ENCODE measurements around the gene RAB12.

DNA sequence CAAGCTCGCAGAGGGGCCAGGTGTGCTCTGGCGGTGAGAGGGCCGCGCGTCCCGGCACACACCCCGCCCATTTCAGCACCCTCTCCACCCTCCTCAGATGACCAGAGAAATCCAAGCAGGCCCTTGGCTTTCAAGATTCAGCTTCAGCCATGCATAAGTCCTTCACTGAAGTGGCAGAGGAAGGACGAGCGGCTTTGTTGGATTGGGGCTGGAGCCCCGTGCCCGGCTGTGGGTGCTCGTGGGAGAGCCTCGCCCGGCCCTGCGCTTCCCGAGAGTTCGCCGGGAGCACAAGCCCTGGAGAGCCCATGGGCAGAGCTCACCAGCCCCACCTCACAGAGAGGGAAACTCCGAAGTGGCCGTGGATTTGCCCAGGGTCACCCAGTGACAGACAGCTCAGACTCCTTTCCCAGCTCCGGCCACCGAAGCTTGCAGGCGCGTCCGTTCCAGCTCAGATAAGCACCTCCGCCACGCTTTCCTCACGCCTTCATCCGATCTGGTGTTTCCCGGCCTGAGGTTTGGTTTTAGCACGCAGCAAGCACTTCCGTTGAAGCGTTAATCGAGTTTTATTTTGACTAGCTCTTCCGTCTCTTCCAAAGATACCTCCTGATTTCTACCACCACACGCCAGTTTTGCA is 50.5 kb downstream of the RAB12 start:
- no peak for TF ChIP-seq SIN3A (IDR thresholded peaks at IDR 0.05; ENCODE audit: low read depth)
- TF ChIP-seq EGR1 (IDR thresholded peaks at IDR 0.05; ENCODE audit: low read depth): no peak
- TF ChIP-seq, protein P1, sequence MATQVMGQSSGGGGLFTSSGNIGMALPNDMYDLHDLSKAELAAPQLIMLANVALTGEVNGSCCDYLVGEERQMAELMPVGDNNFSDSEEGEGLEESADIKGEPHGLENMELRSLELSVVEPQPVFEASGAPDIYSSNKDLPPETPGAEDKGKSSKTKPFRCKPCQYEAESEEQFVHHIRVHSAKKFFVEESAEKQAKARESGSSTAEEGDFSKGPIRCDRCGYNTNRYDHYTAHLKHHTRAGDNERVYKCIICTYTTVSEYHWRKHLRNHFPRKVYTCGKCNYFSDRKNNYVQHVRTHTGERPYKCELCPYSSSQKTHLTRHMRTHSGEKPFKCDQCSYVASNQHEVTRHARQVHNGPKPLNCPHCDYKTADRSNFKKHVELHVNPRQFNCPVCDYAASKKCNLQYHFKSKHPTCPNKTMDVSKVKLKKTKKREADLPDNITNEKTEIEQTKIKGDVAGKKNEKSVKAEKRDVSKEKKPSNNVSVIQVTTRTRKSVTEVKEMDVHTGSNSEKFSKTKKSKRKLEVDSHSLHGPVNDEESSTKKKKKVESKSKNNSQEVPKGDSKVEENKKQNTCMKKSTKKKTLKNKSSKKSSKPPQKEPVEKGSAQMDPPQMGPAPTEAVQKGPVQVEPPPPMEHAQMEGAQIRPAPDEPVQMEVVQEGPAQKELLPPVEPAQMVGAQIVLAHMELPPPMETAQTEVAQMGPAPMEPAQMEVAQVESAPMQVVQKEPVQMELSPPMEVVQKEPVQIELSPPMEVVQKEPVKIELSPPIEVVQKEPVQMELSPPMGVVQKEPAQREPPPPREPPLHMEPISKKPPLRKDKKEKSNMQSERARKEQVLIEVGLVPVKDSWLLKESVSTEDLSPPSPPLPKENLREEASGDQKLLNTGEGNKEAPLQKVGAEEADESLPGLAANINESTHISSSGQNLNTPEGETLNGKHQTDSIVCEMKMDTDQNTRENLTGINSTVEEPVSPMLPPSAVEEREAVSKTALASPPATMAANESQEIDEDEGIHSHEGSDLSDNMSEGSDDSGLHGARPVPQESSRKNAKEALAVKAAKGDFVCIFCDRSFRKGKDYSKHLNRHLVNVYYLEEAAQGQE (IDR thresholded peaks at IDR 0.05; ENCODE audit: low read depth): no peak
- TF ChIP-seq EZH2 (IDR thresholded peaks at IDR 0.05): no peak
- TF ChIP-seq POLR2A (IDR thresholded peaks at IDR 0.05; ENCODE audit: borderline replicate concordance, extremely low read depth, insufficient read depth, insufficient read length): no peak
